Endothelial cell of umbilical vein (primary cell): Measurements from ENCODE around the gene YBX3. TPM values are rescaled to one million over a fixed set of nuclear protein-coding genes. Genes with fewer than 3 reads are reported as not detected.

Source experiments
- BruUV-seq: library from RNA; stranded (reverse); fragments of 400-500 nt; replicated peaks from 2 replicates; lab custom pipeline; 2021; lab: Mats Ljungman, UMichigan
- CTCF ChIA-PET: fragments of 300-600, 350-600 bp; sonication (Branson Sonifier 250); formaldehyde crosslinking; loops from one replicate; lab custom pipeline; 2021; ENCODE audit warnings: antibody characterized with exemption, inconsistent platforms; lab: Charles Lee
- POLR2A ChIA-PET: fragments of 300-600, 350-600 bp; sonication (Branson Sonifier 250); formaldehyde crosslinking; loops from one replicate; lab custom pipeline; 2021; ENCODE audit warnings: antibody characterized with exemption, inconsistent platforms; lab: Charles Lee
- DNase-seq: peaks from one replicate; pipeline ENCODE4 v3.0.0-alpha.2; 2011; ENCODE audit warnings: low read depth, low spot score
- FAIRE-seq: peaks from 2 replicates; lab custom pipeline; 2011; peaks lifted over from hg19 to GRCh38; lab: Jason Lieb, UNC
- H2AFZ ChIP-seq: 2 replicates; pipeline ENCODE4 v1.6.0; 2012; ENCODE audit warnings: low read depth, low read length, control low read depth, inconsistent platforms
- H3K27ac ChIP-seq: 2 replicates; pipeline ENCODE4 v1.5.1; 2011; ENCODE audit warnings: low read depth, mild to moderate bottlenecking, control low read depth, low read length, moderate library complexity; ENCODE audit not compliant: insufficient read depth
- H3K27me3 ChIP-seq, 2 experiments: 2 replicates each; pipeline versions ENCODE4 v1.6.0 to v1.6.1; 2011; ENCODE audit warnings: low read length in 2 of 2, mixed read lengths in 1 of 2; ENCODE audit not compliant: control insufficient read depth in 2 of 2, insufficient read depth in 2 of 2
- H3K36me3 ChIP-seq, 2 experiments: 2 replicates in 1 of 2; 3 replicates in 1 of 2; pipeline ENCODE4 v1.5.1; 2011; ENCODE audit warnings: low read length in 2 of 2, mild to moderate bottlenecking in 1 of 2, moderate library complexity in 1 of 2; ENCODE audit not compliant: control insufficient read depth in 2 of 2, insufficient read depth in 2 of 2; ENCODE audit errors: extremely low read depth in 1 of 2
- H3K4me1 ChIP-seq: 3 replicates; pipeline ENCODE4 v1.5.1; 2011; ENCODE audit warnings: mild to moderate bottlenecking, low read length; ENCODE audit not compliant: control insufficient read depth, insufficient read depth; ENCODE audit errors: extremely low read depth
- H3K4me2 ChIP-seq: 2 replicates; pipeline ENCODE4 v1.6.1; 2011; ENCODE audit warnings: low read length, control low read depth, mixed read lengths; ENCODE audit not compliant: insufficient read depth
- H3K4me3 ChIP-seq, 3 experiments: fragments of 200-600 bp in 1 of 3; sonication (generic), shearing (Covaris generic) in 1 of 3; replicated peaks in 1 of 3; 2 replicates each; pipeline ENCODE4 v1.5.1; 2011 to 2016; ENCODE audit warnings: control low read depth in 3 of 3, low read length in 3 of 3, mild to moderate bottlenecking in 2 of 3, inconsistent platforms in 1 of 3, low read depth in 1 of 3, moderate library complexity in 1 of 3; ENCODE audit not compliant: insufficient read depth in 1 of 3
- H3K79me2 ChIP-seq: 2 replicates; pipeline ENCODE4 v1.6.0; 2012; ENCODE audit warnings: low read length, inconsistent platforms; ENCODE audit not compliant: control insufficient read depth, insufficient read depth
- H3K9ac ChIP-seq: replicated peaks from 2 replicates; pipeline ENCODE3; 2011; ENCODE audit warnings: low read length, control low read depth; ENCODE audit not compliant: insufficient read depth; ENCODE audit errors: extremely low read depth
- H3K9me1 ChIP-seq: replicated peaks from 3 replicates; pipeline ENCODE4 v1.6.0; 2011; ENCODE audit warnings: mild to moderate bottlenecking, low read length; ENCODE audit not compliant: control insufficient read depth, insufficient read depth; ENCODE audit errors: extremely low read depth
- H3K9me3 ChIP-seq: replicated peaks from 2 replicates; pipeline ENCODE4 v1.5.1; 2012; ENCODE audit warnings: low read length, inconsistent platforms; ENCODE audit not compliant: control insufficient read depth, insufficient read depth
- H4K20me1 ChIP-seq: replicated peaks from 2 replicates; pipeline ENCODE3; 2011; ENCODE audit warnings: mild to moderate bottlenecking, low read length; ENCODE audit not compliant: control insufficient read depth, insufficient read depth; ENCODE audit errors: extremely low read depth
- CTCF ChIP-seq, 2 donors: IDR thresholded peaks; 1 replicate in 1 of 2; 2 replicates in 1 of 2; pipeline ENCODE4 v1.5.1; 2011; ENCODE audit warnings: low read length in 2 of 2, mild to moderate bottlenecking in 2 of 2, moderate library complexity in 2 of 2, control low read depth in 1 of 2, inconsistent platforms in 1 of 2, low read depth in 1 of 2; ENCODE audit not compliant: insufficient read depth in 1 of 2; ENCODE audit errors: extremely low read depth in 1 of 2
- EZH2 ChIP-seq: IDR thresholded peaks from 2 replicates; pipeline ENCODE4 v1.6.1; 2012; ENCODE audit warnings: borderline replicate concordance, low read depth, mild to moderate bottlenecking, moderate library complexity, low read length, inconsistent platforms; ENCODE audit not compliant: severe bottlenecking
- FOS ChIP-seq: IDR thresholded peaks from 2 replicates; pipeline ENCODE4 v1.6.1; 2011; ENCODE audit warnings: mild to moderate bottlenecking, low read length, moderate library complexity, borderline replicate concordance; ENCODE audit not compliant: insufficient read depth
- GATA2 ChIP-seq: IDR thresholded peaks from 2 replicates; pipeline ENCODE4 v1.7.0; 2011; ENCODE audit warnings: low read depth, mild to moderate bottlenecking, moderate library complexity, mixed read lengths, low read length; ENCODE audit not compliant: insufficient read length, insufficient read depth
- JUN ChIP-seq: IDR thresholded peaks from 2 replicates; pipeline ENCODE4 v1.6.1; 2011; ENCODE audit warnings: borderline replicate concordance, low read depth; ENCODE audit not compliant: insufficient read length, insufficient read depth
- MAX ChIP-seq: IDR thresholded peaks from 2 replicates; pipeline ENCODE4 v1.6.1; 2011; ENCODE audit not compliant: insufficient read depth, insufficient read length
- MYC ChIP-seq: IDR thresholded peaks from one replicate; pipeline ENCODE4 v1.6.1; 2011; ENCODE audit warnings: mild to moderate bottlenecking, low read depth, low read length
- POLR2A ChIP-seq: IDR thresholded peaks from 2 replicates; pipeline ENCODE4 v1.6.1; 2012; ENCODE audit warnings: low read depth, mild to moderate bottlenecking, control low read depth, low read length
- POLR2AphosphoS5 ChIP-seq: IDR thresholded peaks from 2 replicates; pipeline ENCODE4 v1.6.1; 2012; ENCODE audit warnings: low read depth, mild to moderate bottlenecking, control low read depth, low read length, moderate library complexity; ENCODE audit not compliant: insufficient read depth
- dilution Hi-C: fragments of 300-500 bp; cut with MboI; formaldehyde crosslinking; loops from one replicate; pipeline ENCODE4 v1.15.0; 2019; ENCODE audit warnings: low sequenced_read_pairs; ENCODE audit not compliant: extremely low pct_ligation_motif_present
- intact Hi-C: fragments of 100-400 bp; cut with micrococcal nuclease; formaldehyde crosslinking; loops from one replicate; pipeline ENCODE4 v1.10.0; 2022
- polyA plus RNA-seq, 4 experiments: library from polyadenylated mRNA; depleted of rRNA in 3 of 4; stranded (reverse) in 3 of 4; unstranded in 1 of 4; fragments of >200 nt; gene quantifications; 2 replicates each; pipeline versions ENCODE4 v1.2.1 to v1.2.3, GENCODE V29; 2011 to 2012; ENCODE audit warnings: missing spikeins in 1 of 4
- total RNA-seq: library from RNA; stranded (reverse); gene quantifications from 2 replicates; pipeline ENCODE4 v1.2.3, GENCODE V29; 2021

The YBX3 gene
- total and polyA plus RNA-seq, 2 donors (not counting 3 experiments of a cell fraction or from before 2014, with no cell fraction given), result 137 to 441 TPM

DNA sequence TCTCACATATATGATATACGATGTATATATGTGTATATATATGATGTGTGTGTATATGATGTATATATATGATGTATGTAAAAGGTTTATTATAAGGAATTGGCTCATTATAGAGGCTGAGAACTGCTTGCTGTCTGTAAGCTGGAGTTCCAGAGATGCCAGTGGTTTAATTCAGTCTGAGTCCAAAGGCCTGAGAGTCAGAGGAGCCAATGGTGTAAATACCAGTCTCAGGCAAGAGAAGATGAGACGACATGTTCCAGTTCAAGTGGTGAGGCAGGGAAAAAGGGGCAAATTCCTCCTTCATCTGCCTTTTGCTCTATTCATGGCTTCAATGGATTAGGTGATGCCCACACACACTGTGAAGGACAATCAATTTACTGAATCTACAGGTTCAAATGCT, 32.2 kb downstream of the YBX3 start:
- Histone ChIP-seq H3K36me3 (peaks cover 0 to 4% of the 10 kb centered on the region in 2 experiments), H3K27ac (no peak overlapping the region), H3K4me1 (no peaks in the 10 kb centered on the region), H3K9ac (no peak overlapping the region), H3K9me3 (no peaks in the 10 kb centered on the region), H3K4me2 (no peak overlapping the region), H2AFZ (no peak overlapping the region), H3K4me3 (no peak overlapping the region), H3K27me3 (no peaks in the 10 kb centered on the region), H4K20me1 (no peaks in the 10 kb centered on the region), H3K79me2 (no peaks in the 10 kb centered on the region), H3K9me1 (no peaks in the 10 kb centered on the region)
- POLR2A ChIA-PET, result no interaction called here
- no TSS peak for BruUV-seq
- dilution Hi-C loops, result no loop called here
- TF ChIP-seq CTCF (IDR thresholded peaks at IDR 0.05; ENCODE audit: extremely low read depth in 1 of 2, insufficient read depth in 1 of 2, low read depth in 1 of 2, low read length in 2 of 2) (no peak), MYC (no peak), GATA2 (no peak), POLR2A (no peak), POLR2AphosphoS5 (no peak), MAX (no peak), FOS (no peak), JUN (no peak), EZH2 (no peak)
- FAIRE-seq, result no peak
- intact Hi-C loops, result no loop called here
- DNase-seq, result no peak
- CTCF ChIA-PET, result interaction anchor here (1.2 to 1.8 kb wide), 1 partner anchor 59 kb away, joined by 5 read pairs; no protein-coding TSS in a partner anchor
